Upper lobe of left lung (tissue), 4 donors: ENCODE data around the gene ALDOB.

Source experiments
- POLR2A ChIP-seq, 4 donors: fragments of 450-650 bp; IDR thresholded peaks; one replicate each; pipeline ENCODE4 v1.5.1; 2016 to 2017; ENCODE audit warnings: antibody characterized with exemption in 4 of 4, mild to moderate bottlenecking in 2 of 4
- TF ChIP-seq, protein P1 (sequence below), 6 experiments: fragments of 450-650 bp in 4 of 6; fragments of 200-600 bp in 2 of 6; sonication (generic) in 2 of 6; IDR thresholded peaks; one replicate each; pipeline ENCODE4 v1.5.1; 2016 to 2019; ENCODE audit warnings: antibody characterized with exemption in 6 of 6

DNA sequence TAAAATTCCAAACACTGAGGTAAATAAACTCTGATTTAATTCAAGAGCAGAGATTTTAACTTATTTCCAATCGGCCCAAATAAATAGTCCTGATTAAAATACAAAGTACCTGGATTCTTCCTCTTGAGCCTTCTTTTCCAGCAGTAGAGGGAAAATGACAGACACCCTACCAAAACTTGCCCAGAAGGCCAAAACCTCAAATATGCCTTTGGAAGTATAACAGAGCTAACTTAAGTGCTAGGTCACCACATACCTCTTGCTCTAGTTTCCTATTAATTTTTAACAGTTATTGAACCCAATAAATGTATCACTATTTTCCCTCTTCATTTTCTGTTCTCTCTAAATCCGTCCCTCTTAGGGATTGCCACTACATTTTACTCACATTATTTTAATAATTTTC lies 52.2 kb downstream of the ALDOB start:
- TF ChIP-seq POLR2A (IDR thresholded peaks at IDR 0.05): no peak
- TF ChIP-seq, protein P1, sequence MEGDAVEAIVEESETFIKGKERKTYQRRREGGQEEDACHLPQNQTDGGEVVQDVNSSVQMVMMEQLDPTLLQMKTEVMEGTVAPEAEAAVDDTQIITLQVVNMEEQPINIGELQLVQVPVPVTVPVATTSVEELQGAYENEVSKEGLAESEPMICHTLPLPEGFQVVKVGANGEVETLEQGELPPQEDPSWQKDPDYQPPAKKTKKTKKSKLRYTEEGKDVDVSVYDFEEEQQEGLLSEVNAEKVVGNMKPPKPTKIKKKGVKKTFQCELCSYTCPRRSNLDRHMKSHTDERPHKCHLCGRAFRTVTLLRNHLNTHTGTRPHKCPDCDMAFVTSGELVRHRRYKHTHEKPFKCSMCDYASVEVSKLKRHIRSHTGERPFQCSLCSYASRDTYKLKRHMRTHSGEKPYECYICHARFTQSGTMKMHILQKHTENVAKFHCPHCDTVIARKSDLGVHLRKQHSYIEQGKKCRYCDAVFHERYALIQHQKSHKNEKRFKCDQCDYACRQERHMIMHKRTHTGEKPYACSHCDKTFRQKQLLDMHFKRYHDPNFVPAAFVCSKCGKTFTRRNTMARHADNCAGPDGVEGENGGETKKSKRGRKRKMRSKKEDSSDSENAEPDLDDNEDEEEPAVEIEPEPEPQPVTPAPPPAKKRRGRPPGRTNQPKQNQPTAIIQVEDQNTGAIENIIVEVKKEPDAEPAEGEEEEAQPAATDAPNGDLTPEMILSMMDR (IDR thresholded peaks at IDR 0.05): no peak
